SK-N-SH treated with all-trans-retinoic acid at 6 μM for 48 hours (cell line): ENCODE results near the gene OTX1.

ENCODE experiments used
- ATAC-seq: fragments of 200-7000 bp; cut with Tn5 transposase; 3 replicates; pipeline ENCODE4 v1.9.1; 2020; ENCODE audit warnings: mild to moderate bottlenecking, moderate library complexity
- ARNTL ChIP-seq: fragments of 450-650 bp; formaldehyde crosslinking; IDR thresholded peaks from 2 replicates; pipeline ENCODE4 v1.5.0; 2020; ENCODE audit warnings: low read depth, mild to moderate bottlenecking, moderate library complexity, borderline replicate concordance
- BACH2 ChIP-seq: fragments of 250-450 bp; sonication (Bioruptor Pico); IDR thresholded peaks from 2 replicates; pipeline ENCODE4 v1.9.0; 2021; ENCODE audit warnings: mild to moderate bottlenecking, borderline replicate concordance
- CREB5 ChIP-seq: fragments of 250-450 bp; sonication (Bioruptor Pico); IDR thresholded peaks from 2 replicates; pipeline ENCODE4 v1.5.1; 2020; ENCODE audit warnings: low read depth, mild to moderate bottlenecking, moderate library complexity
- CSDC2 ChIP-seq: fragments of 250-450 bp; sonication (Bioruptor Pico); IDR thresholded peaks from 2 replicates; pipeline ENCODE4 v1.5.0; 2020; ENCODE audit warnings: mild to moderate bottlenecking, moderate library complexity
- CSRNP3 ChIP-seq: fragments of 250-450 bp; sonication (Bioruptor Pico); IDR thresholded peaks from 2 replicates; pipeline ENCODE4 v1.5.1; 2021; ENCODE audit warnings: mild to moderate bottlenecking, moderate library complexity
- GLIS3 ChIP-seq: fragments of 250-450 bp; sonication (Bioruptor Pico); IDR thresholded peaks from 2 replicates; pipeline ENCODE4 v1.5.0; 2020; ENCODE audit warnings: mild to moderate bottlenecking, moderate library complexity
- ISL1 ChIP-seq: fragments of 250-450 bp; sonication (Bioruptor Pico); IDR thresholded peaks from 2 replicates; pipeline ENCODE4 v2.1.2; 2022; ENCODE audit warnings: mild to moderate bottlenecking, moderate library complexity
- OSR1 ChIP-seq: fragments of 250-450 bp; sonication (Bioruptor Pico); IDR thresholded peaks from 2 replicates; pipeline ENCODE4 v1.8.0; 2022; ENCODE audit warnings: moderate library complexity, mild to moderate bottlenecking, inconsistent platforms
- PPARA ChIP-seq: fragments of 250-450 bp; sonication (Bioruptor Pico); IDR thresholded peaks from 2 replicates; pipeline ENCODE4 v1.5.0; 2020; ENCODE audit warnings: mild to moderate bottlenecking, borderline replicate concordance
- RARB ChIP-seq: fragments of 250-450 bp; sonication (Bioruptor Pico); IDR thresholded peaks from 2 replicates; pipeline ENCODE4 v1.8.0; 2021; ENCODE audit warnings: mild to moderate bottlenecking, moderate library complexity
- SNAI2 ChIP-seq: fragments of 250-450 bp; sonication (Bioruptor Pico); IDR thresholded peaks from 2 replicates; pipeline ENCODE4 v1.5.0; 2020; ENCODE audit warnings: mild to moderate bottlenecking, moderate library complexity
- TCF4 ChIP-seq: fragments of 250-450 bp; sonication (Bioruptor Pico); IDR thresholded peaks from 2 replicates; pipeline ENCODE4 v1.8.0; 2021; ENCODE audit warnings: mild to moderate bottlenecking, moderate library complexity, borderline replicate concordance
- ZC3H10 ChIP-seq: fragments of 250-450 bp; sonication (Bioruptor Pico); IDR thresholded peaks from 2 replicates; pipeline ENCODE4 v1.5.1; 2021; ENCODE audit warnings: mild to moderate bottlenecking, moderate library complexity
- ZFP3 ChIP-seq: fragments of 250-450 bp; sonication (Bioruptor Pico); IDR thresholded peaks from 2 replicates; pipeline ENCODE4 v1.5.0; 2020; ENCODE audit warnings: mild to moderate bottlenecking, moderate library complexity
- ZNF70 ChIP-seq: fragments of 450-650 bp; formaldehyde crosslinking; IDR thresholded peaks from 2 replicates; pipeline ENCODE4 v1.5.0; 2020; ENCODE audit warnings: mild to moderate bottlenecking, moderate library complexity
- ZNF8 ChIP-seq: fragments of 450-650 bp; formaldehyde crosslinking; IDR thresholded peaks from 2 replicates; pipeline ENCODE4 v1.5.0; 2020; ENCODE audit warnings: mild to moderate bottlenecking, moderate library complexity
- TF ChIP-seq, protein P1 (sequence below): fragments of 250-450 bp; sonication (Bioruptor Pico); IDR thresholded peaks from 2 replicates; pipeline ENCODE4 v1.5.0; 2020; ENCODE audit warnings: mild to moderate bottlenecking, moderate library complexity
- TF ChIP-seq, protein P2 (sequence below): fragments of 250-450 bp; sonication (Bioruptor Pico); IDR thresholded peaks from 2 replicates; pipeline ENCODE4 v1.8.0; 2021; ENCODE audit warnings: low read depth, mild to moderate bottlenecking, moderate library complexity, borderline replicate concordance

OTX1 gene

DNA sequence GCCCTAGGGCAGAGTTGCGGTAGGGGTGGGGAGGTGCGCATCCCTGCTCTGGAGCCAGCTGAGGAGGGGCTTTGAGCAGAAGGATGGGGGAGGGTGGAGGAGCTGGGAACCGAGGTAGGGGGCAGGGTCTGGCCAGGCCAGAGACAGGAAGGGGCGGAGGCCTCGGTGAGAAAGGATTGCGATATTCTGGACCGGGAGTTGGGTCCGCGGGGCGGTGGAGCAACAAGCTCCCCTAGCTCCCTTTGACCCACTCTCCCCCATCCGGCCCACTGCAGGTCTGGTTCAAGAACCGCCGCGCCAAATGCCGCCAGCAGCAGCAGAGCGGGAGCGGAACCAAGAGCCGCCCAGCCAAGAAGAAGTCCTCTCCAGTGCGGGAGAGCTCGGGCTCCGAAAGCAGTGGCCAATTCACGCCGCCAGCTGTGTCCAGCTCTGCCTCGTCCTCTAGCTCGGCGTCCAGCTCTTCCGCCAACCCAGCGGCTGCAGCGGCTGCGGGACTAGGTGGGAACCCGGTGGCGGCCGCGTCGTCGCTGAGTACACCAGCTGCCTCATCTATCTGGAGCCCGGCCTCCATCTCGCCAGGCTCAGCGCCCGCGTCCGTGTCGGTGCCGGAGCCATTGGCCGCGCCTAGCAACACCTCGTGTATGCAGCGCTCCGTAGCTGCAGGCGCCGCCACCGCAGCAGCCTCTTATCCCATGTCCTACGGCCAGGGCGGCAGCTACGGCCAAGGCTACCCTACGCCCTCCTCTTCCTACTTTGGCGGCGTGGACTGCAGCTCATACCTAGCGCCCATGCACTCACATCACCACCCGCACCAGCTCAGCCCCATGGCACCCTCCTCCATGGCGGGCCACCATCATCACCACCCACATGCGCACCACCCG lies 4.8 kb downstream of the OTX1 start:
- TF ChIP-seq GLIS3 (CRISPR knock-in tag): no peak
- no peak for TF ChIP-seq ZFP3 (CRISPR knock-in tag)
- TF ChIP-seq, protein P1, sequence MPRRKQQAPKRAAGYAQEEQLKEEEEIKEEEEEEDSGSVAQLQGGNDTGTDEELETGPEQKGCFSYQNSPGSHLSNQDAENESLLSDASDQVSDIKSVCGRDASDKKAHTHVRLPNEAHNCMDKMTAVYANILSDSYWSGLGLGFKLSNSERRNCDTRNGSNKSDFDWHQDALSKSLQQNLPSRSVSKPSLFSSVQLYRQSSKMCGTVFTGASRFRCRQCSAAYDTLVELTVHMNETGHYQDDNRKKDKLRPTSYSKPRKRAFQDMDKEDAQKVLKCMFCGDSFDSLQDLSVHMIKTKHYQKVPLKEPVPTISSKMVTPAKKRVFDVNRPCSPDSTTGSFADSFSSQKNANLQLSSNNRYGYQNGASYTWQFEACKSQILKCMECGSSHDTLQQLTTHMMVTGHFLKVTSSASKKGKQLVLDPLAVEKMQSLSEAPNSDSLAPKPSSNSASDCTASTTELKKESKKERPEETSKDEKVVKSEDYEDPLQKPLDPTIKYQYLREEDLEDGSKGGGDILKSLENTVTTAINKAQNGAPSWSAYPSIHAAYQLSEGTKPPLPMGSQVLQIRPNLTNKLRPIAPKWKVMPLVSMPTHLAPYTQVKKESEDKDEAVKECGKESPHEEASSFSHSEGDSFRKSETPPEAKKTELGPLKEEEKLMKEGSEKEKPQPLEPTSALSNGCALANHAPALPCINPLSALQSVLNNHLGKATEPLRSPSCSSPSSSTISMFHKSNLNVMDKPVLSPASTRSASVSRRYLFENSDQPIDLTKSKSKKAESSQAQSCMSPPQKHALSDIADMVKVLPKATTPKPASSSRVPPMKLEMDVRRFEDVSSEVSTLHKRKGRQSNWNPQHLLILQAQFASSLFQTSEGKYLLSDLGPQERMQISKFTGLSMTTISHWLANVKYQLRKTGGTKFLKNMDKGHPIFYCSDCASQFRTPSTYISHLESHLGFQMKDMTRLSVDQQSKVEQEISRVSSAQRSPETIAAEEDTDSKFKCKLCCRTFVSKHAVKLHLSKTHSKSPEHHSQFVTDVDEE: no peak
- TF ChIP-seq, protein P2, sequence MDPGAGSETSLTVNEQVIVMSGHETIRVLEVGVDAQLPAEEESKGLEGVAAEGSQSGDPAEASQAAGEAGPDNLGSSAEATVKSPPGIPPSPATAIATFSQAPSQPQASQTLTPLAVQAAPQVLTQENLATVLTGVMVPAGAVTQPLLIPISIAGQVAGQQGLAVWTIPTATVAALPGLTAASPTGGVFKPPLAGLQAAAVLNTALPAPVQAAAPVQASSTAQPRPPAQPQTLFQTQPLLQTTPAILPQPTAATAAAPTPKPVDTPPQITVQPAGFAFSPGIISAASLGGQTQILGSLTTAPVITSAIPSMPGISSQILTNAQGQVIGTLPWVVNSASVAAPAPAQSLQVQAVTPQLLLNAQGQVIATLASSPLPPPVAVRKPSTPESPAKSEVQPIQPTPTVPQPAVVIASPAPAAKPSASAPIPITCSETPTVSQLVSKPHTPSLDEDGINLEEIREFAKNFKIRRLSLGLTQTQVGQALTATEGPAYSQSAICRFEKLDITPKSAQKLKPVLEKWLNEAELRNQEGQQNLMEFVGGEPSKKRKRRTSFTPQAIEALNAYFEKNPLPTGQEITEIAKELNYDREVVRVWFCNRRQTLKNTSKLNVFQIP: no peak
- no peak for TF ChIP-seq BACH2 (CRISPR knock-in tag)
- peak; percentile 6; the same call in 2 of the 3 replicates for ATAC-seq

- TF ChIP-seq PPARA (CRISPR knock-in tag) (no peak), ISL1 (CRISPR knock-in tag) (no peak), RARB (no peak), SNAI2 (CRISPR knock-in tag) (no peak), ARNTL (CRISPR knock-in tag) (no peak), GLIS3 (CRISPR knock-in tag) (no peak), ZC3H10 (CRISPR knock-in tag) (no peak), CREB5 (CRISPR knock-in tag) (no peak), CSRNP3 (no peak), CSDC2 (CRISPR knock-in tag) (no peak), ZNF70 (CRISPR knock-in tag) (no peak), ZNF8 (CRISPR knock-in tag) (no peak), OSR1 (CRISPR knock-in tag) (no peak), TCF4 (no peak)
- TF ChIP-seq, protein P1: no peak
- TF ChIP-seq, protein P2: no peak
- peak; percentile 8; the same call in 1 of the 3 replicates for ATAC-seq
Observed at GRCh38 chr2:63056107-63057050, 5.7 kb downstream of the OTX1 start.
